Measurements from ENCODE around the gene CASKIN1.

DNA sequence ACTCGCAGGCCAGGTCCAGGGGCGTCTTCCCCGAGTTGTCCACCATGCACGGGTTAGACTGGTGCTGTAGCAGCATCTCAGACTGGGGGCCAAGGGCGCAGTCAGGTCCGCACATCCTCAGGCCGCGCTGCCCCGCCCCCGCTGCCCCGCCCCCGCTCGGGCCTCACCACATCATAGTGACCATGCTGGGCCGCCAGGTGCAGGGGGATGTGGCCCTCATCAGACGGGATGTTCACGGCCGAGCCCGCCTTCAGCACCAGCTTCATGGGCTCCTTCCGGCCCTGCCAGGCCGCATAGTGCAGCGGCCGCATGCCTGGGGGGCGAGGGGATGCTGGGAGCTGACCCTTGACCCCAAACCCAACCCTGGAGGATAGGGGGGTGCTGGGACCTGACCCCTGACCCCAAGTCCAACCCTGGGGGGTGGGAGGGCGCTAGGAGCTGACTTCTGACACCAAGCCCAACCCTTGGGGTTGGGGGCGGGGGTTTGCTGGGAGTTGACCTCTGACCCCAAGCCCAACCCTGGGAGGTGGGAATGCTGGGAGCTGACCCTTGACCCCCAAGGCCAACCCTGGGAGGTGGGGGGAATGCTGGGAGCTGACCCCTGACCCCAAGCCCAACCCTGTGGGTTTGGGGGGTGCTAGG, 7.0 kb downstream of the CASKIN1 start:
- TF ChIP-seq, protein P1, sequence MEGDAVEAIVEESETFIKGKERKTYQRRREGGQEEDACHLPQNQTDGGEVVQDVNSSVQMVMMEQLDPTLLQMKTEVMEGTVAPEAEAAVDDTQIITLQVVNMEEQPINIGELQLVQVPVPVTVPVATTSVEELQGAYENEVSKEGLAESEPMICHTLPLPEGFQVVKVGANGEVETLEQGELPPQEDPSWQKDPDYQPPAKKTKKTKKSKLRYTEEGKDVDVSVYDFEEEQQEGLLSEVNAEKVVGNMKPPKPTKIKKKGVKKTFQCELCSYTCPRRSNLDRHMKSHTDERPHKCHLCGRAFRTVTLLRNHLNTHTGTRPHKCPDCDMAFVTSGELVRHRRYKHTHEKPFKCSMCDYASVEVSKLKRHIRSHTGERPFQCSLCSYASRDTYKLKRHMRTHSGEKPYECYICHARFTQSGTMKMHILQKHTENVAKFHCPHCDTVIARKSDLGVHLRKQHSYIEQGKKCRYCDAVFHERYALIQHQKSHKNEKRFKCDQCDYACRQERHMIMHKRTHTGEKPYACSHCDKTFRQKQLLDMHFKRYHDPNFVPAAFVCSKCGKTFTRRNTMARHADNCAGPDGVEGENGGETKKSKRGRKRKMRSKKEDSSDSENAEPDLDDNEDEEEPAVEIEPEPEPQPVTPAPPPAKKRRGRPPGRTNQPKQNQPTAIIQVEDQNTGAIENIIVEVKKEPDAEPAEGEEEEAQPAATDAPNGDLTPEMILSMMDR (IDR thresholded peaks at IDR 0.05): no peak
- TF ChIP-seq EZH2phosphoT487 (IDR thresholded peaks at IDR 0.05): no peak

All from neural progenitor cell (in vitro differentiated cells).